GM18870 (cell line): ENCODE data around the gene TRIB2.

Experiments
- ATAC-seq: cut with Tn5 transposase; IDR thresholded peaks from one replicate; pipeline ENCODE4 v1.9.1; 2021; ENCODE audit warnings: moderate library complexity; ENCODE audit not compliant: unreplicated experiment

Gene TRIB2

DNA sequence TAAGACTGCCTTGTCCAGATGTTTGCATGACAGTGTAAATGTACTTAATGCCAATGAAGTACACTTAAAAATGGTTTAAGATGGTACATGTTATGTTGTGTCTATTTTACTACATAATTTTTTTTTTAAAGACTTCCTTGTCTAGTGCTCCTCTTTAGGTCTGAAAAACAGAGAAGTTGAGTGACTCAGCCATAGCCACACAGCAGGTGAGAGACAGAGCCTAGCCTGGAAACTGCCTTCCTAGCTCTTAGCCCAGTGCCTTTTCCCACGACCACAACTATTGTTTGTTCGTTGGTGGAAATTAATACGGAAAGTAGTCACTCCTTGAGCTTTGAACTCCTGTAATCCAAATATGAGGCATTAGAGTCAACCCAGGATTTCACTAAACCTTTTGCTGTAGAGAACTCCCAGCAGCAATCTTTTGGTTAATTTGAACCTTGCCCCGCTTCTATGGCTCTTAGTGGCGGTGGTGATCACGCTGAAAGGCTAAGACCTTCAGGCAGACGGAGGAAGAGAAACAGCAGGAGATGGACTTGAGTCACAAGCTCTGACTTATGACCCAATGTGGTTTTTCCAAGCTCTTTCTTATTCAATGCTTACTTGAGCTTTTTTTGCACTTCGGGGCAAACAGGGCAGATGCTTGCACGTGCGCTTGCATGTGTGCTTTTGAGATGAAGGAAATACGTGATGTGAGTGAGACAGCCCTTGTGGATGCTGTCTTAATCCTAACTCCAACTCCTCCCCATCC, 21.2 kb downstream of the TRIB2 start:
- no peak for ATAC-seq

- no peak for ATAC-seq
These were observed 23.1 kb downstream of the TRIB2 start for GRCh38 chr2:12739721-12740254.

DNA sequence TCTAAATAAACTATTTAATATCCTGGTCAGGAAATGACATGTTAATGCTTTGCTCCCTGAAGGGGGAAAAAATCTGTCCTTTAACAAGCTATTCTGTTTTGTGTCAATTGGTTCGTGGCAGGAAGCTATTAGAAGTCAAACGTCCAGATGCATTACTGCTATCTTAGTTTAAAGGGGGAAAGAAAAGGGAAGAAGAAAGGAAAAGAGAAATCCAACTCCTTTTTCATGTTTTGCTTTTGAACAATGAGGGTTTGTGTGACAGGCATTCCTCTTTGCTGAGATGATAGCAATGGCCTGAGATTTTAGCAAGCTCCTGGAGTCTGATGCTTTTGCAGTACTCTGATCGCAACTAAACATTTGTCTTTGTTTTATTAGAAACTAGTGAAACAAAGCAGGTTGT, 24.6 kb downstream of the TRIB2 start:
- no peak for ATAC-seq

GRCh38 chr2:12742891-12743290, 26.2 kb downstream of the TRIB2 start:
- ATAC-seq = no peak

GRCh38 chr2:12750166-12750905, 33.6 kb downstream of the TRIB2 start:
- no peak for ATAC-seq

DNA sequence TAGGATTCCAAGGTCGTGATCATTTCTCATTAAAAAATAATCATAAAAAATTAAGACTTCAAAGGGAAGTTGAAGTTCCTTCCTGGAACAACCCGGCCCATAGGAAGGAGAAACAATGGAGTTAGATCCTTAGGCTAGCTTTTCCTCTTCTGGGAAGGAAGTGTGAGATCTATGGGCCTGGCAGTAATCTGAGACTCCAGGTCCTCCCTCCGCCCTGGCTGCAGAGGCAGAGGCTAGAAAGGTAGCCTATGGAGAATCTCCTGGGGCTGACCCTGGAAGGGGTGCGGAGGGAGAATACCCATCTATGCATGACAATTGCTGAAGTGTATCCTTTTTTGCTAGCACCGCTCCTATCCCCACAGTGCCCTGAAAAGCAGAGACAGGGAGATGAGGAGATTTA, 37.9 kb downstream of the TRIB2 start:
- no peak for ATAC-seq

DNA sequence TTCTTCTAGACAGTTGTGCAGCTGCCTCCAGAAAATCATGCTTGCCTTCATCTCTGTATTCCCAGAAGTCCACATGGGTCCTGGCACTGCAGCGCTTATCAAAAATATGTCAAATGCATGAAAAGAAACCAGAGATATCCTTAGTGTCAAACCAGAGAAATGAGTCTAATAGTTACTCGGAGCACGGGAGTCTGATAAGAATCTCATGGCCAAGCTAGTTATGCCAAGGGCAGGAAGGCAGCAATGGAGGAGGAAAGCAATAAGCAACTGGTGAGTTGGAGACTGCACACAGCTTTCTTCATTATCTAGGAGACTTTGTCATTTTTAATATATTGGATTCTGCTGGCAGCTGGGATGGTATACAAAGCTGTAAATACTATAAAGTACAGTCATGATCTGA, 38.6 kb downstream of the TRIB2 start:
- no peak for ATAC-seq

DNA sequence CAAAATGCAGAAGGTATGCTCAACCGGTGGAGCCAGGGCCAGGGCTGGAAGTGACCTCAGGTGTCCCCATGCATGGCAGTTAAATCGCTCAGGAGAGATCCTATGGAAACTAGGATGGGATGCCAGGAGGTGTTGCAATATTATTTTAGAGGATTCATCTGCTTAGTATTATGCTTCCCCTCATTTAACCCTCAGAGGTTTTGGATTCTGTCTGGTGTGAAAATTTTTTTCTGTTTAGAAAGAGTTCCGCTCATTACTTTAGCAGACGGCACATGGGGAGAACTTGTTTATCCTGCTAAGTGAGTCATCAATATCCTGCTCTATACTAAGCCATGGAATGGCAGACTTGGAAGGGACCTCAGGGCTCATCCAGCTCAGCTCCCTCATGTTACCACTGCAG, 42.5 kb downstream of the TRIB2 start:
- ATAC-seq = no peak

GRCh38 chr2:12761104-12761503, 44.4 kb downstream of the TRIB2 start:
- no peak for ATAC-seq

GRCh38 chr2:12762337-12762736, 45.6 kb downstream of the TRIB2 start:
- ATAC-seq = no peak

DNA sequence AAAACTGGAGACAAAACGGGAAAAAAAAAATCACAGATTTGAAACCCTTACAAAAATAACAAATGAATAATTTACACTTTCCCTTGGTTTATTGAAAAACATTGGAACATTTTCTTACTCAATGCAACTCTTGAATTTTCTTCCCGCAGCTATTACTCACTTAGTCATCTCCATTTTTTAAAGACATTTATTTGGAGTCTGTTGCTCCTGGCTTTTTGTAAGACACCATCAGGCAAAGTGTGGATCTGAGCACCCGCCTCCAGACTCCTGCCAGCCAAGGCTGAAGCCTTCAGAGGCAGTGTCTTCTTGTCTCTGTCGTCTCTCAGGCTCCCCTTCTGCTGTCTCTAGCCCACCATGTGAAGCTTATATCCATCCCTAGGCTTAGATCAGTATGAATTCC, 46.2 kb downstream of the TRIB2 start:
- ATAC-seq = no peak

- ATAC-seq = no peak
These were observed 46.8 kb downstream of the TRIB2 start for GRCh38 chr2:12763486-12763885.

DNA sequence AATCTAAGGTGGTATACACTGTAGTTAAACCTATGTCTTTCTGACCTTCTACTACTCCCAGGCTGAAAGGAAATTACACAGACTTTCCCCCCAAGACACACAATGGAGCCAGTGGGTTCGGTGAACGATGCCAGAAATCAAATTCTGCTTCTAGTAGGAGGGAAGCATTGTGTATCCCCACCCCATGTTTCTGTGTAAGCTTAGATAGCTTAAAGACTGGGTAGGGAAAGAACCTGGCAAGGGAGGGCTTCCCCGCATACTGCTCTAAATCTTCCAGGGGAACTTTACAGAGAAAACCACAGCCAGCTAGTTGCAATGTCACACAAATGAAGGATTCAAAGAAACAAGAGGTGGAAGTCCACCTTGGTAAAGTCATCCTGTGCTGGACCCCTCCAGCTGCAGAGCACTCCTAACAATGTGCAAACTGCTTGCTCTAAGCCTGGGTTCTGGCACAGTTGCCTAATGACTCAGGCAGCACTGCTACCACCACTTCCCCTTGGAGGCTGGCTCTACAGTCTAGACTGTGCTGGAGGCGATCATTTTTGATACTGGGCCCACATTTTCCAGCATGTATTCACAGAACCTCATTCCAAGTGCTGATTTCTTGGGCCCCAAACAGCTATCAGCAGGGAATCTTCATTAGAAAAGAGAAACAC, 47.5 kb downstream of the TRIB2 start:
- ATAC-seq = no peak

- ATAC-seq = no peak
These were observed 48.3 kb downstream of the TRIB2 start for GRCh38 chr2:12764849-12765605.

DNA sequence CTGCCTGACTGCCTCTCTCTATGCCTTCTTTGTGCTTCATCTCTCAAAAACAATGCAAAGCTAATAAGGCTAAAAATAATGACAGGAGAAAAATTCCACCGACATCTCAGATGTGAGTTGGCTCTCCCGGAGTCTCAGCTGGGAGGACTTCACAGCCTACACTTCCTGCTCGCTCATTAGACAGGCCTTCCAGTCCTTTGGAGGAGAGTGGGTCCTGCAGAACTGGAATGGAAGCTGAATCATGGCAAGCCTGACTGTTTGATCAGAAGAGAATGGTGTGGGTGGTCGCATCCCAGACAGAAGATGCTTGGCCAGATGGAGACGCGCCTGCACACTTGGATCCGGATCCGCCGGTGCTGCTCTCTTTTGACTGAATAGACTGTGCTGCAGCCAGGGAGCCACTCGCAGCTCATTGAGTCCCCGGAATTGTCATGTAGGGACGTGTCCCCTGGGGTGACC, 49.7 kb downstream of the TRIB2 start:
- no peak for ATAC-seq

GRCh38 chr2:12767541-12767940, 50.8 kb downstream of the TRIB2 start:
- ATAC-seq = no peak

DNA sequence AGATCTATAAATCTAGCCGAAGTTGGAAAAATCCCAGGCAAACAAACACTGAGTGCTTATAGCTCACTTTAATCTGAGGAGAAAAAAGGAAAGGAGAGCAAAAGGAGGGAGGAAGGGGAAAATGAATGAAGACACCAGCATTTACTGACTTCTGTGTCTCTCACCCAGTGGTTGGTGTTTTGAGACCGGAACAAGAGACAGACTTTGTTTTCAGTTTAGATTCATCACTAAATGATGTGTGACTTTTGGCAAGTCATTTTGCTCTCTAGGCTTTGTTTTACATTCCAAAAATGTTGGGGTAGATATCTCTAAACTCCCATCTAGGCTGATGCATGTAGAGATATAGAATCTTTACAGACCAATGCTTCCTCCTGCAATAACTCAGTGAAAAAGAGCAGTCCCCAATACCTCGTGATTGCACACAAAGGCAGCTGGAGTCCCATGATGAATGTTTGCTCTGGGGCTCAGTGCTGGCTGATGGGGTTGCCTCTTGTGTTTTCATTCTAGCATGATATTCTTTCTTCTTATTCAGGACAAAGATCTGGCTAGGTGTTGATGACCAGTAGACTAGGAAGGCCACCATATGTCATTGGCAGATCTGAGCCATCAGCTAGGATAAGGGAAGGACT, 51.4 kb downstream of the TRIB2 start:
- ATAC-seq = no peak

GRCh38 chr2:12769492-12770105, 52.9 kb downstream of the TRIB2 start:
- ATAC-seq = no peak

DNA sequence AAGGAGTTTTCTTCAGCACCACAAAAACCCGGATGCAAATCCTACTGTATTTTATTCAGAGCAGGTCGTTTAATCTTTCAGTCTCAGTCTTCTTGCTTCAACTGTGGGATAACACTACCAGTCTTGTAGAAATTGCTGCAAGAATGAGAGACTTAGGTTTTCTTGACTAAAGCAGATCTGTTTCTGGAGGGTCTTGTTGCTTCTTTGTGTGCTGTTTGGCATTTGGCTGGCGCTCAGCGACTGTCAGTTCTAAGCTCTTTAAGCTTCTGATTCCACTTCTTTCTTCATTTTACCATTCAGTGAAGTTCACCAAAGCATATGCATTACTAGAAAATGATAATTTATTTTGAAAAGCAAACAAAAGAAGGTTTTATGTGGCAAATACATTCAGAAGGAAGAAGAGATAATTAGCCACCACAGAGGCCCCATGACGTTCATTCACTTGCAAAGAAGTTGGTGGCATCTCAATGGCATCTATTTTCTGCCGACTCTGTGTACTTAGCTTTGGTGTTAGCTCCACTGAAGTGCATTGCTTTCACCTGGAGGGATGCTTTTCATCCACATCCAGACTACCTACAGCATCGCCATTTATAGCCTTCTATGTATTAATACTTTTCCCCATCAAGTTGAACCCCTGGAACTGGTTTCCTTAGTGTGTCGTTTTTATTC, 53.7 kb downstream of the TRIB2 start:
- no peak for ATAC-seq

GRCh38 chr2:12771154-12771553, 54.4 kb downstream of the TRIB2 start:
- no peak for ATAC-seq
